HepG2 (cell line): ENCODE results near the gene ATP13A3. TPM values are rescaled to one million over a fixed set of nuclear protein-coding genes. Genes with fewer than 3 reads are reported as not detected.

Experiments
- ATAC-seq: fragments of 200-7000 bp; cut with Tn5 transposase; 3 replicates; pipeline ENCODE4 v1.9.1; 2020; ENCODE audit warnings: mild to moderate bottlenecking, moderate library complexity
- BruUV-seq: library from RNA; stranded (reverse); fragments of 400-500 nt; replicated peaks from 2 replicates; lab custom pipeline; 2021; lab: Mats Ljungman, UMichigan
- CTCF ChIA-PET: fragments of 300-600 bp; formaldehyde crosslinking; extraction: SDS; loops from one replicate; lab custom pipeline; 2021; ENCODE audit warnings: low total read pairs, inconsistent platforms, low intra/inter-chr PET ratio; lab: Yijun Ruan, JAX
- POLR2A ChIA-PET: fragments of 350-600 bp; sonication (Branson Sonifier 250); formaldehyde crosslinking; loops from one replicate; lab custom pipeline; 2020; ENCODE audit warnings: antibody characterized with exemption, inconsistent platforms; lab: Yijun Ruan, JAX
- DNase-seq: peaks from one replicate; pipeline ENCODE4 v3.0.0-alpha.2; 2015; ENCODE audit warnings: low spot score
- FAIRE-seq: peaks from 3 replicates; lab custom pipeline; 2011; peaks lifted over from hg19 to GRCh38; lab: Jason Lieb, UNC
- H2AFZ ChIP-seq: one replicate; pipeline ENCODE4 v1.6.1; 2011; ENCODE audit warnings: low read length, inconsistent platforms
- H3K27ac ChIP-seq: fragments of 300-600 bp; 3 replicates; pipeline ENCODE4 v1.8.0; 2011; ENCODE audit warnings: mixed run types, mild to moderate bottlenecking, mixed read lengths, low read length, inconsistent platforms; ENCODE audit not compliant: insufficient read depth; ENCODE audit errors: extremely low read length
- H3K27me3 ChIP-seq, 2 experiments: fragments of 200-600 bp in 1 of 2; 2 replicates in 1 of 2; 3 replicates in 1 of 2; pipeline versions ENCODE4 v1.6.0 to v1.8.0; 2011; ENCODE audit warnings: low read length in 2 of 2, mild to moderate bottlenecking in 2 of 2, moderate library complexity in 2 of 2, inconsistent platforms in 1 of 2; ENCODE audit not compliant: insufficient read depth in 2 of 2, control insufficient read depth in 1 of 2
- H3K36me3 ChIP-seq, 2 experiments: fragments of 200-600 bp in 1 of 2; replicated peaks in 1 of 2; 2 replicates in 1 of 2; 3 replicates in 1 of 2; pipeline versions ENCODE4 v1.5.1 to v1.8.0; 2011; ENCODE audit warnings: low read length in 2 of 2, inconsistent platforms in 1 of 2; ENCODE audit not compliant: insufficient read depth in 2 of 2, control insufficient read depth in 1 of 2
- H3K4me1 ChIP-seq: 2 replicates; pipeline ENCODE4 v1.5.1; 2012; ENCODE audit warnings: low read length, inconsistent platforms; ENCODE audit not compliant: insufficient read depth
- H3K4me2 ChIP-seq: 2 replicates; pipeline ENCODE4 v1.6.0; 2011; ENCODE audit warnings: low read depth, low read length, inconsistent platforms
- H3K4me3 ChIP-seq, 3 experiments: fragments of 200-600 bp in 1 of 3; sonication (generic), shearing (Covaris generic) in 1 of 3; replicated peaks in 1 of 3; 2 replicates each; pipeline ENCODE4 v1.5.1; 2011 to 2016; ENCODE audit warnings: low read length in 3 of 3, inconsistent platforms in 2 of 3, low read depth in 2 of 3, mild to moderate bottlenecking in 2 of 3, control low read depth in 1 of 3, mixed read lengths in 1 of 3; ENCODE audit not compliant: insufficient read depth in 1 of 3
- H3K79me2 ChIP-seq: one replicate; pipeline ENCODE4 v1.6.1; 2011; ENCODE audit warnings: low read length, inconsistent platforms; ENCODE audit not compliant: insufficient read depth
- H3K9ac ChIP-seq: 2 replicates; pipeline ENCODE4 v1.6.0; 2011; ENCODE audit warnings: mild to moderate bottlenecking, low read depth, low read length, inconsistent platforms; ENCODE audit not compliant: insufficient read depth
- H3K9me3 ChIP-seq: 2 replicates; pipeline ENCODE4 v1.5.1; 2012; ENCODE audit warnings: mild to moderate bottlenecking, low read length
- H4K20me1 ChIP-seq: 2 replicates; pipeline ENCODE4 v1.6.0; 2011; ENCODE audit warnings: inconsistent platforms, mild to moderate bottlenecking, low read length, moderate library complexity; ENCODE audit not compliant: insufficient read depth
- AGO1 ChIP-seq: fragments of 200-400 bp; formaldehyde crosslinking; IDR thresholded peaks from 2 replicates; pipeline ENCODE4 v1.6.1; 2017; ENCODE audit warnings: mild to moderate bottlenecking, low read depth, low read length, moderate library complexity; ENCODE audit not compliant: poor library complexity, severe bottlenecking
- DPF2 ChIP-seq: sonication (generic); formaldehyde crosslinking; IDR thresholded peaks from 2 replicates; pipeline ENCODE4 v1.4.0; 2020; ENCODE audit warnings: mild to moderate bottlenecking, low read depth, missing genetic modification reagents, borderline replicate concordance
- HNF4A ChIP-seq: sonication (generic); formaldehyde crosslinking; IDR thresholded peaks from 2 replicates; pipeline ENCODE4 v1.4.0; 2020; ENCODE audit warnings: missing genetic modification reagents
- HNRNPUL1 ChIP-seq: fragments of 200-400 bp; formaldehyde crosslinking; IDR thresholded peaks from 2 replicates; pipeline ENCODE4 v1.6.1; 2017; ENCODE audit warnings: low read depth, mild to moderate bottlenecking, low read length, moderate library complexity
- KDM4B ChIP-seq: sonication (generic); formaldehyde crosslinking; IDR thresholded peaks from 2 replicates; pipeline ENCODE4 v1.4.0; 2020; ENCODE audit warnings: missing genetic modification reagents
- NCOA2 ChIP-seq: sonication (generic); formaldehyde crosslinking; IDR thresholded peaks from 2 replicates; pipeline ENCODE4 v1.8.0; 2022; ENCODE audit warnings: inconsistent platforms
- PHF20 ChIP-seq: sonication (generic); formaldehyde crosslinking; IDR thresholded peaks from 2 replicates; pipeline ENCODE4 v1.5.0; 2020; ENCODE audit warnings: mild to moderate bottlenecking, missing genetic modification reagents
- PPARG ChIP-seq: conservative IDR thresholded peaks from 2 replicates; pipeline ENCODE4 v1.6.1; 2016; ENCODE audit warnings: missing biosample characterization, missing genetic modification reagents
- ZFP1 ChIP-seq: IDR thresholded peaks from 2 replicates; pipeline ENCODE4 v1.6.1; 2016
- ZNF546 ChIP-seq: sonication (generic); formaldehyde crosslinking; conservative IDR thresholded peaks from 2 replicates; pipeline ENCODE4 v1.8.1; 2023; ENCODE audit warnings: mild to moderate bottlenecking, missing genetic modification reagents
- WGBS: methylation state at CpG from one replicate; pipeline ENCODE4 v1.1.6; 2017; ENCODE audit warnings: low lambda C conversion rate; 5-methylcytosine and 5-hydroxymethylcytosine counted together
- in situ Hi-C: cut with HindIII; loops from 2 replicates; pipeline ENCODE4 v1.10.0; 2017; ENCODE audit warnings: low pct_unique_long_range_greater_than_20kb; ENCODE audit not compliant: extremely low pct_ligation_motif_present
- intact Hi-C: fragments of 100-400 bp; cut with micrococcal nuclease; formaldehyde crosslinking; loops from one replicate; pipeline ENCODE4 v1.10.0; 2022; ENCODE audit not compliant: unreplicated experiment
- polyA plus RNA-seq, 8 experiments: library from polyadenylated mRNA; depleted of rRNA in 3 of 8; stranded (reverse) in 7 of 8; unstranded in 1 of 8; fragments of >200 nt; fragmentation: Illumina TruSeq in 4 of 8; extraction: Trizol in 4 of 8; gene quantifications; 2 replicates each; pipeline versions ENCODE4 v1.2.1 to v1.2.3, GENCODE V29; 2011 to 2016; ENCODE audit warnings: low read depth in 4 of 8, missing spikeins in 1 of 8, mixed read lengths in 1 of 8; ENCODE audit not compliant: insufficient read depth in 1 of 8
- total RNA-seq, 5 experiments: library from RNA; depleted of rRNA; stranded (reverse); fragments of >200 nt; fragmentation: Illumina TruSeq; extraction: Trizol; gene quantifications; 2 replicates each; pipeline ENCODE4 v1.2.3, GENCODE V29; 2016; ENCODE audit warnings: low read depth in 1 of 5
- TF ChIP-seq, protein P1 (sequence below): sonication (generic); formaldehyde crosslinking; IDR thresholded peaks from 2 replicates; pipeline ENCODE4 v1.5.1; 2020; ENCODE audit warnings: mild to moderate bottlenecking, moderate library complexity, missing genetic modification reagents
- TF ChIP-seq, protein P2 (sequence below): sonication (generic); formaldehyde crosslinking; IDR thresholded peaks from 2 replicates; pipeline ENCODE4 v1.8.0; 2023; ENCODE audit warnings: mild to moderate bottlenecking, missing genetic modification reagents
- TF ChIP-seq, protein P3 (sequence below): sonication (generic); formaldehyde crosslinking; conservative IDR thresholded peaks from 2 replicates; pipeline ENCODE4 v1.8.0; 2022; ENCODE audit warnings: missing genetic modification reagents

Gene ATP13A3
- total and polyA plus RNA-seq, 2 of the 13 experiments (the other 11 are each of a cell fraction or from before 2014, with no cell fraction given): 44.9 to 80.8 TPM

DNA sequence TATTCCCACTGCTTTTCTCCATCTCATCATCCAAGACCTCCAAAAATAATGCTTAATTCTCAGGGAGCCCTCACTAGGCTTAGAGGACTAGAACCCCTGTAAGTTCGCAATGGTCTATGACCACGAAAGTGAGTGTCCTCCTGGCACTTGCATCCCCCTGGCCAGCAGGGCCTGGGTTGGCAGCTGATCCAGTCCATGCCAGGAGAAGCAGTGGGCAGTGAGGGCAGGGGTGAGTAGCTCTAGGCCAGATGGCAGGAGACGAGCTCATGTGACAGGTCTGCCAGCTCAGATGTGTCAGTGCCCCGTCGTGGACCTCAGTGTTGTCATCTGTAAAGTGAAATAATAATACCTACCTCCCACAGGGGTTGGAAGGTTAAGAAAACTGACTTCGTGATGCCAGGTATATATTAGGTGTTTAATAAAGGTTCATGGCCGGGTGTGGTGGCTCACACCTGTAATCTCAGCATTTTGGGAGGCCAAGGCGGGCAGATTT, 98.8 kb downstream of the ATP13A3 start:
- no peaks in the 10 kb centered on the region for H3K79me2 ChIP-seq
- no TSS peak for BruUV-seq
- no peak overlapping the region for H3K9ac ChIP-seq
- H3K4me3 ChIP-seq: no peak overlapping the region
- H3K4me2 ChIP-seq: no peak overlapping the region
- H3K27me3 ChIP-seq: peaks cover 9 to 44% of the 10 kb centered on the region in 2 experiments; a peak in 4 of 5 replicates
- H3K4me1 ChIP-seq: peaks cover 9% of the 10 kb centered on the region; the same call in 1 of the 2 replicates
- H3K9me3 ChIP-seq: 0 out of 2 replicates have a peak, but pooled peaks cover 4% of the 10 kb centered on the region
- no peak overlapping the region for H2AFZ ChIP-seq
- DNase-seq: no peak
- POLR2A ChIA-PET: no interaction called here
- no peak for ATAC-seq
- intact Hi-C loops (no loop called here), in situ Hi-C loops (no loop called here)
- TF ChIP-seq, protein P1, sequence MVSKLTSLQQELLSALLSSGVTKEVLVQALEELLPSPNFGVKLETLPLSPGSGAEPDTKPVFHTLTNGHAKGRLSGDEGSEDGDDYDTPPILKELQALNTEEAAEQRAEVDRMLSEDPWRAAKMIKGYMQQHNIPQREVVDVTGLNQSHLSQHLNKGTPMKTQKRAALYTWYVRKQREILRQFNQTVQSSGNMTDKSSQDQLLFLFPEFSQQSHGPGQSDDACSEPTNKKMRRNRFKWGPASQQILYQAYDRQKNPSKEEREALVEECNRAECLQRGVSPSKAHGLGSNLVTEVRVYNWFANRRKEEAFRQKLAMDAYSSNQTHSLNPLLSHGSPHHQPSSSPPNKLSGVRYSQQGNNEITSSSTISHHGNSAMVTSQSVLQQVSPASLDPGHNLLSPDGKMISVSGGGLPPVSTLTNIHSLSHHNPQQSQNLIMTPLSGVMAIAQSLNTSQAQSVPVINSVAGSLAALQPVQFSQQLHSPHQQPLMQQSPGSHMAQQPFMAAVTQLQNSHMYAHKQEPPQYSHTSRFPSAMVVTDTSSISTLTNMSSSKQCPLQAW (CRISPR knock-in tag): no peak
- TF ChIP-seq AGO1: no peak
- no peak for TF ChIP-seq PPARG (CRISPR knock-in tag)
- TF ChIP-seq DPF2 (CRISPR knock-in tag): no peak
- TF ChIP-seq NCOA2: no peak
- no peak for TF ChIP-seq HNRNPUL1
- no peak for TF ChIP-seq HNF4A
- TF ChIP-seq, protein P2, sequence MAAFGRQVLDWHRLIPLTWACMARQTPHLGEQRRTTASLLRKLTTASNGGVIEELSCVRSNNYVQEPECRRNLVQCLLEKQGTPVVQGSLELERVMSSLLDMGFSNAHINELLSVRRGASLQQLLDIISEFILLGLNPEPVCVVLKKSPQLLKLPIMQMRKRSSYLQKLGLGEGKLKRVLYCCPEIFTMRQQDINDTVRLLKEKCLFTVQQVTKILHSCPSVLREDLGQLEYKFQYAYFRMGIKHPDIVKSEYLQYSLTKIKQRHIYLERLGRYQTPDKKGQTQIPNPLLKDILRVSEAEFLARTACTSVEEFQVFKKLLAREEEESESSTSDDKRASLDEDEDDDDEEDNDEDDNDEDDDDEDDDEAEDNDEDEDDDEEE (CRISPR knock-in tag): no peak
- no peak for TF ChIP-seq PHF20 (CRISPR knock-in tag)
- TF ChIP-seq, protein P3, sequence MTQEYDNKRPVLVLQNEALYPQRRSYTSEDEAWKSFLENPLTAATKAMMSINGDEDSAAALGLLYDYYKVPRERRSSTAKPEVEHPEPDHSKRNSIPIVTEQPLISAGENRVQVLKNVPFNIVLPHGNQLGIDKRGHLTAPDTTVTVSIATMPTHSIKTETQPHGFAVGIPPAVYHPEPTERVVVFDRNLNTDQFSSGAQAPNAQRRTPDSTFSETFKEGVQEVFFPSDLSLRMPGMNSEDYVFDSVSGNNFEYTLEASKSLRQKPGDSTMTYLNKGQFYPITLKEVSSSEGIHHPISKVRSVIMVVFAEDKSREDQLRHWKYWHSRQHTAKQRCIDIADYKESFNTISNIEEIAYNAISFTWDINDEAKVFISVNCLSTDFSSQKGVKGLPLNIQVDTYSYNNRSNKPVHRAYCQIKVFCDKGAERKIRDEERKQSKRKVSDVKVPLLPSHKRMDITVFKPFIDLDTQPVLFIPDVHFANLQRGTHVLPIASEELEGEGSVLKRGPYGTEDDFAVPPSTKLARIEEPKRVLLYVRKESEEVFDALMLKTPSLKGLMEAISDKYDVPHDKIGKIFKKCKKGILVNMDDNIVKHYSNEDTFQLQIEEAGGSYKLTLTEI (CRISPR knock-in tag): no peak
- no peak for TF ChIP-seq KDM4B (CRISPR knock-in tag)
- TF ChIP-seq ZFP1 (CRISPR knock-in tag): no peak
- no peak for TF ChIP-seq ZNF546 (CRISPR knock-in tag)
- H4K20me1 ChIP-seq: no peaks in the 10 kb centered on the region
- WGBS: 52% methylated on average over 8 of the region's 8 CpGs
- no peaks in the 10 kb centered on the region for H3K36me3 ChIP-seq
- no peak overlapping the region for H3K27ac ChIP-seq
- no peak for FAIRE-seq
- CTCF ChIA-PET: no interaction called here
